ENCODE measurements around the gene SEMA5B. TPM values are rescaled to one million over a fixed set of nuclear protein-coding genes. Genes with fewer than 3 reads are reported as not detected.

Gene SEMA5B
- total RNA-seq, 1 donor from 2014 or later: not detected

- DNase-seq (ENCODE audit: low read depth): no peak
- no peak for TF ChIP-seq CTCF (conservative IDR thresholded peaks at IDR 0.05; ENCODE audit: low read depth, low read length)
Measured at GRCh38 chr3:123002100-123002748, 25.3 kb downstream of the SEMA5B start.

GRCh38 chr3:122998856-122999255 is 28.7 kb downstream of the SEMA5B start:
- TF ChIP-seq CTCF (conservative IDR thresholded peaks at IDR 0.05; ENCODE audit: low read depth, low read length): no peak
- H3K4me3 ChIP-seq (ENCODE audit: low read depth, low read length): no peak overlapping the region
- no peak for DNase-seq (ENCODE audit: low read depth)

More at GRCh38 chr3:123002100-123002748, 25.3 kb downstream of the SEMA5B start:
- no peak overlapping the region for H3K4me3 ChIP-seq (ENCODE audit: low read depth, low read length)

GRCh38 chr3:122998206-122998605 is 29.4 kb downstream of the SEMA5B start:
- TF ChIP-seq CTCF (conservative IDR thresholded peaks at IDR 0.05; ENCODE audit: low read depth, low read length): no peak
- DNase-seq (ENCODE audit: low read depth): no peak
- no peak overlapping the region for H3K4me3 ChIP-seq (ENCODE audit: low read depth, low read length)

GRCh38 chr3:122996038-122996580 is 31.5 kb downstream of the SEMA5B start:
- no peak for TF ChIP-seq CTCF (conservative IDR thresholded peaks at IDR 0.05; ENCODE audit: low read depth, low read length)
- DNase-seq (ENCODE audit: low read depth): no peak
- H3K4me3 ChIP-seq (ENCODE audit: low read depth, low read length): no peak overlapping the region

- H3K4me3 ChIP-seq (ENCODE audit: low read depth, low read length): no peak overlapping the region
- DNase-seq (ENCODE audit: low read depth): no peak
- TF ChIP-seq CTCF (conservative IDR thresholded peaks at IDR 0.05; ENCODE audit: low read depth, low read length): no peak
Measured at GRCh38 chr3:122994954-122995353, 32.6 kb downstream of the SEMA5B start.

GRCh38 chr3:122993124-122993978 is 34.2 kb downstream of the SEMA5B start:
- no peak for TF ChIP-seq CTCF (conservative IDR thresholded peaks at IDR 0.05; ENCODE audit: low read depth, low read length)
- no peak for DNase-seq (ENCODE audit: low read depth)
- no peak overlapping the region for H3K4me3 ChIP-seq (ENCODE audit: low read depth, low read length)

Measured in epithelial cell of proximal tubule (primary cell).